ENCODE measurements around the gene C2CD4C. TPM values are rescaled to one million over a fixed set of nuclear protein-coding genes. Genes with fewer than 3 reads are reported as not detected.

The C2CD4C gene
- polyA plus RNA-seq, 1 donor from 2014 or later, result 21.4 TPM

GRCh38 chr19:408441-408901, 476 bp downstream of the C2CD4C start:
- Histone ChIP-seq H3K9ac (ENCODE audit: low read length) (peak overlapping the region; percentile 71), H2AFZ (ENCODE audit: low read depth, low read length) (no peak overlapping the region), H3K27me3 (ENCODE audit: insufficient read depth, low read depth, low read length) (no peaks in the 10 kb centered on the region), H3F3A (ENCODE audit: insufficient read depth, low read length, poor library complexity, severe bottlenecking) (no peaks in the 10 kb centered on the region), H3K4me2 (ENCODE audit: low read length) (peak overlapping the region; percentile 35), H3K9me3 (ENCODE audit: low read length) (no peaks in the 10 kb centered on the region), H3K79me2 (replicated peaks; ENCODE audit: insufficient read depth, low read length) (peaks cover 2% of the 10 kb centered on the region), H4K20me1 (ENCODE audit: insufficient read depth) (no peaks in the 10 kb centered on the region), H3K36me3 (ENCODE audit: insufficient read depth, low read length) (no peaks in the 10 kb centered on the region), H3K9me2 (ENCODE audit: insufficient read depth, low read length) (no peaks in the 10 kb centered on the region), H3K4me3 (ENCODE audit: low read length) (peak overlapping the region; percentile 85), H3K27ac (ENCODE audit: low read length) (no peak overlapping the region)
- no peak for TF ChIP-seq POLR2AphosphoS5 (IDR thresholded peaks at IDR 0.05)
- TF ChIP-seq SMC3 (conservative IDR thresholded peaks at IDR 0.05; ENCODE audit: poor library complexity), result no peak
- TF ChIP-seq TAF1 (IDR thresholded peaks at IDR 0.05; ENCODE audit: low read depth), result no peak
- no peak for TF ChIP-seq EP300 (conservative IDR thresholded peaks at IDR 0.05; ENCODE audit: poor library complexity, severe bottlenecking)
- no peak for TF ChIP-seq MXI1 (conservative IDR thresholded peaks at IDR 0.05; ENCODE audit: poor library complexity, severe bottlenecking)

GRCh38 chr19:407511-408440, 1.2 kb downstream of the C2CD4C start:
- Histone ChIP-seq H3K27me3 (ENCODE audit: insufficient read depth, low read depth, low read length) (no peaks in the 10 kb centered on the region), H3K9me2 (ENCODE audit: insufficient read depth, low read length) (no peaks in the 10 kb centered on the region), H3K9me3 (ENCODE audit: low read length) (no peaks in the 10 kb centered on the region), H3K79me2 (replicated peaks; ENCODE audit: insufficient read depth, low read length) (peaks cover 2% of the 10 kb centered on the region), H3K4me2 (ENCODE audit: low read length) (peak overlapping the region; percentile 35), H4K20me1 (ENCODE audit: insufficient read depth) (no peaks in the 10 kb centered on the region), H3K27ac (ENCODE audit: low read length) (no peak overlapping the region), H3K9ac (ENCODE audit: low read length) (peak overlapping the region; percentile 71), H2AFZ (ENCODE audit: low read depth, low read length) (no peak overlapping the region), H3K4me3 (ENCODE audit: low read length) (peak overlapping the region; percentile 85), H3F3A (ENCODE audit: insufficient read depth, low read length, poor library complexity, severe bottlenecking) (no peaks in the 10 kb centered on the region), H3K36me3 (ENCODE audit: insufficient read depth, low read length) (no peaks in the 10 kb centered on the region)
- TF ChIP-seq CTCF (IDR thresholded peaks at IDR 0.05; ENCODE audit: poor library complexity, severe bottlenecking), result no peak
- no peak for TF ChIP-seq SMC3 (conservative IDR thresholded peaks at IDR 0.05; ENCODE audit: poor library complexity)
- TF ChIP-seq RAD21 (conservative IDR thresholded peaks at IDR 0.05), result no peak
- TF ChIP-seq EP300 (conservative IDR thresholded peaks at IDR 0.05; ENCODE audit: poor library complexity, severe bottlenecking), result no peak
- no peak for TF ChIP-seq POLR2AphosphoS5 (IDR thresholded peaks at IDR 0.05)
- TF ChIP-seq EZH2 (IDR thresholded peaks at IDR 0.05; ENCODE audit: borderline replicate concordance, insufficient read depth, low read length, poor library complexity, severe bottlenecking), result no peak
- no peak for TF ChIP-seq TAF1 (IDR thresholded peaks at IDR 0.05; ENCODE audit: low read depth)
- no peak for TF ChIP-seq MXI1 (conservative IDR thresholded peaks at IDR 0.05; ENCODE audit: poor library complexity, severe bottlenecking)
- TF ChIP-seq REST (IDR thresholded peaks at IDR 0.05; ENCODE audit: borderline replicate concordance), result no peak

All from neural cell (in vitro differentiated cells).